ENCODE results near the gene SLC34A2. TPM values are rescaled to one million over a fixed set of nuclear protein-coding genes. Genes with fewer than 3 reads are reported as not detected.

Gene SLC34A2
- polyA plus RNA-seq, 1 experiment: not detected

DNA sequence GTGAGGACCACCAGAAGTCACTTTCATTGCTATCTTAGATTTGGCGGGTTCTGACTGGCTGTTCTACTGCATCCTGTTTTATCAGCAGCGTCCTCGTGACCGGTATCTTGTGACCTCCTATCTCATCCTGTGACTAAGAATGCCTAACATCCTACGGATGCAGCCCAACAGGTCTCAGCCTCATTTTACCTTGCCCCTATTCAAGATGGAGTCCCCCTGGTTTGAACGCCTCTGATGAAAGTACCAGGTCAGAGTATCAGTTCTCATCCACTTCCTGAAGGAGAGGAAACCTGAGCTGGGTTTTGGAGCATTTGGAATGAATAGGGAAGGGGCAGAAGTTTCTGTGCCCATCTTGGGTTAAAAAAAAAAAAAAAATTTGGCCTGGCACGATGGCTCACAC is 70.2 kb downstream of the SLC34A2 start:
- H3K27ac ChIP-seq (ENCODE audit: low read depth, low read length): no peak overlapping the region
- ChIA-PET CTCF (no interaction called here), POLR2A (no interaction called here)
- TF ChIP-seq, protein P1, sequence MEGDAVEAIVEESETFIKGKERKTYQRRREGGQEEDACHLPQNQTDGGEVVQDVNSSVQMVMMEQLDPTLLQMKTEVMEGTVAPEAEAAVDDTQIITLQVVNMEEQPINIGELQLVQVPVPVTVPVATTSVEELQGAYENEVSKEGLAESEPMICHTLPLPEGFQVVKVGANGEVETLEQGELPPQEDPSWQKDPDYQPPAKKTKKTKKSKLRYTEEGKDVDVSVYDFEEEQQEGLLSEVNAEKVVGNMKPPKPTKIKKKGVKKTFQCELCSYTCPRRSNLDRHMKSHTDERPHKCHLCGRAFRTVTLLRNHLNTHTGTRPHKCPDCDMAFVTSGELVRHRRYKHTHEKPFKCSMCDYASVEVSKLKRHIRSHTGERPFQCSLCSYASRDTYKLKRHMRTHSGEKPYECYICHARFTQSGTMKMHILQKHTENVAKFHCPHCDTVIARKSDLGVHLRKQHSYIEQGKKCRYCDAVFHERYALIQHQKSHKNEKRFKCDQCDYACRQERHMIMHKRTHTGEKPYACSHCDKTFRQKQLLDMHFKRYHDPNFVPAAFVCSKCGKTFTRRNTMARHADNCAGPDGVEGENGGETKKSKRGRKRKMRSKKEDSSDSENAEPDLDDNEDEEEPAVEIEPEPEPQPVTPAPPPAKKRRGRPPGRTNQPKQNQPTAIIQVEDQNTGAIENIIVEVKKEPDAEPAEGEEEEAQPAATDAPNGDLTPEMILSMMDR (IDR thresholded peaks at IDR 0.05; ENCODE audit: low read depth, low read length): no peak
- DNase-seq (ENCODE audit: low read depth, low spot score): no peak
- no peak overlapping the region for H3K4me3 ChIP-seq (ENCODE audit: low read depth, low read length)
- H3K27me3 ChIP-seq (ENCODE audit: control insufficient read depth, insufficient read depth, low read length): peaks cover 3% of the 10 kb centered on the region
- H3K9me3 ChIP-seq (ENCODE audit: control insufficient read depth, insufficient read depth, low read length): no peaks in the 10 kb centered on the region

DNA sequence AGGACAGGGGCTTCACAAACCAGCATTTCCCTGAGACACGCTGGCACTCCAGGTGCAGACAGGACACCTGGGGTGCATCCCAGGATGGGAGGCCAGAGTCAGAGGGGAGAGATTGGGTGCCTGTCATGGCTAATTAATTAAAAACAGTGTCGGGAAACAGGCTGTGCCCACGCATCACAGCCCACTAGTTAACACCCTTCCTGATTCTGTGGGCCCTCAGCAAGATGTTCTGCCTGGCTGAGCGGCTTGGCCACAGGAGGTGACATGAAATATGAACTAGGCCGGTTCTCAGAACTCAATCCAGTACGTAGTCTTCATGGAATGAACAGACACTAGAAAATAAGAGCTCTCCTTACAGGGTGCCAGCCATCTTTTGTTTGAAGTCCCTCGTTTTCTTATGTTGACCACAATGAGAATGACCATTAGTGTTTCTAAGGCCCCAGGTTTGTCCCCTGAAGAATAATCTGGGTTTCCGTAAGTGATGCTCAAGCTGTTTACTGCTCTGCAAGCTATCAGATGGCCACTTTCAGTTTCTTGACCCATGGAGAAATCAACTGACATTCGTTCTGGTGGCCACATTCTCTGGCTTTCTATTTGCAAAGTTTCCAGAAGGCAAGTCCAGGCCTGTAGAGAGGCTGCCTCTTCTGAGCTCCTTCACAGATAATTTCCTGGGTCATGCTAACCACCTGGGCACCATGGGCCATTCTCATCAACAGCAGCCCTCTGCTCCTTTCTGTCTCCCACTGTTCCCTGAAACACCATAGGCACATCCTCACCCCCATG is 72.3 kb downstream of the SLC34A2 start:
- H3K4me3 ChIP-seq (ENCODE audit: low read depth, low read length): no peak overlapping the region
- DNase-seq (ENCODE audit: low read depth, low spot score): no peak
- no peak overlapping the region for H3K27ac ChIP-seq (ENCODE audit: low read depth, low read length)
- TF ChIP-seq, protein P1 (IDR thresholded peaks at IDR 0.05; ENCODE audit: low read depth, low read length): no peak
- H3K9me3 ChIP-seq (ENCODE audit: control insufficient read depth, insufficient read depth, low read length): no peaks in the 10 kb centered on the region
- CTCF ChIA-PET: no interaction called here
- peaks cover 3% of the 10 kb centered on the region for H3K27me3 ChIP-seq (ENCODE audit: control insufficient read depth, insufficient read depth, low read length)
- POLR2A ChIA-PET: no interaction called here

Small RNA genes lying within 50 kb of the gene (small RNA-seq; reads per million reads assigned to genes)
- not detected for gene AC092436.3 (ENCODE audit: insufficient read length, low read depth)
- not detected for gene MTND4LP22 (ENCODE audit: insufficient read length, low read depth)
- gene RPS29P11 (ENCODE audit: insufficient read length, low read depth): not detected

Other genes starting within 250 kb of the SLC34A2 start
- gene SEL1L3, start 207.1 kb downstream of the SLC34A2 start, polyA plus RNA-seq (2011; rRNA removed): 38.7 and 44.2 TPM in 2 replicates

Measured in AG04450 (cell line).